A673 (cell line): ENCODE data around the gene FPR3. TPM values are rescaled to one million over a fixed set of nuclear protein-coding genes. Genes with fewer than 3 reads are reported as not detected.

Source experiments
- BruUV-seq: library from RNA; stranded (reverse); fragments of 400-500 nt; replicated peaks from 2 replicates; lab custom pipeline; 2021; lab: Mats Ljungman, UMichigan
- CTCF ChIA-PET: fragments of 300-600 bp; sonication (Branson Sonifier 250); formaldehyde crosslinking; loops from one replicate; lab custom pipeline; 2022; ENCODE audit warnings: antibody characterized with exemption; lab: Charles Lee
- POLR2A ChIA-PET: fragments of 300-600 bp; sonication (Branson Sonifier 250); formaldehyde crosslinking; loops from one replicate; lab custom pipeline; 2022; ENCODE audit warnings: antibody characterized with exemption; ENCODE audit not compliant: low non-redundant PET; lab: Charles Lee
- DNase-seq: peaks from one replicate; pipeline ENCODE4 v3.0.0-alpha.2; 2015; ENCODE audit warnings: low spot score
- H3K27ac ChIP-seq: fragments of 200-600 bp; sonication (generic); 2 replicates; pipeline ENCODE4 v1.5.1; 2016; ENCODE audit warnings: mixed run types, low read depth, mild to moderate bottlenecking, mixed read lengths, antibody characterized with exemption, low read length; ENCODE audit not compliant: poor library complexity, severe bottlenecking
- H3K27me3 ChIP-seq: fragments of 200-600 bp; sonication (generic); replicated peaks from 2 replicates; pipeline ENCODE4 v1.6.1; 2017; ENCODE audit warnings: mixed run types, low read depth, mild to moderate bottlenecking, mixed read lengths, antibody characterized with exemption, low read length; ENCODE audit not compliant: insufficient read depth, poor library complexity
- H3K36me3 ChIP-seq: fragments of 200-600 bp; sonication (generic); 2 replicates; pipeline ENCODE4 v1.6.1; 2016; ENCODE audit warnings: mixed run types, mild to moderate bottlenecking, mixed read lengths, antibody characterized with exemption, low read length; ENCODE audit not compliant: insufficient read depth, poor library complexity, severe bottlenecking
- H3K4me1 ChIP-seq: fragments of 200-600 bp; sonication (generic); 2 replicates; pipeline ENCODE4 v1.6.1; 2017; ENCODE audit warnings: mixed run types, mild to moderate bottlenecking, mixed read lengths, antibody characterized with exemption, low read length; ENCODE audit not compliant: insufficient read depth, poor library complexity, severe bottlenecking
- H3K4me3 ChIP-seq: fragments of 200-600 bp; sonication (generic); 2 replicates; pipeline ENCODE4 v1.5.1; 2016; ENCODE audit warnings: low read depth, mixed run types, mild to moderate bottlenecking, mixed read lengths, low read length; ENCODE audit not compliant: poor library complexity, severe bottlenecking
- H3K9me3 ChIP-seq: fragments of 200-600 bp; sonication (generic); 2 replicates; pipeline ENCODE4 v1.6.1; 2016; ENCODE audit warnings: mixed run types, low read depth, mild to moderate bottlenecking, mixed read lengths, antibody characterized with exemption, low read length; ENCODE audit not compliant: poor library complexity, severe bottlenecking
- CTCF ChIP-seq: fragments of 300-800, 200-600 bp; sonication (generic); conservative IDR thresholded peaks from 2 replicates; pipeline ENCODE4 v1.5.1; 2017; ENCODE audit warnings: low read depth, mild to moderate bottlenecking, antibody characterized with exemption, low read length, moderate library complexity, mixed read lengths
- EZH2 ChIP-seq: fragments of 200-600 bp; sonication (generic); IDR thresholded peaks from 2 replicates; pipeline ENCODE4 v1.6.1; 2017; ENCODE audit warnings: borderline replicate concordance, low read depth, mild to moderate bottlenecking, mixed read lengths, antibody characterized with exemption, low read length; ENCODE audit not compliant: poor library complexity, severe bottlenecking
- intact Hi-C: fragments of 100-400 bp; cut with micrococcal nuclease; formaldehyde crosslinking; loops from one replicate; pipeline ENCODE4 v1.10.0; 2022; ENCODE audit not compliant: unreplicated experiment
- total RNA-seq: library from RNA; stranded (reverse); gene quantifications from 2 replicates; pipeline ENCODE4 v1.2.3, GENCODE V29; 2021

Gene FPR3
- total RNA-seq, 1 experiment from 2014 or later: not detected

- ChIA-PET CTCF (no interaction called here), POLR2A (no interaction called here)
- intact Hi-C loops: loop anchor here (5.0 kb wide), 2 partner anchors 172 to 307 kb away; no protein-coding TSS in a partner anchor
- no peak overlapping the region for H3K4me3 ChIP-seq
- no peak for DNase-seq
- no peak overlapping the region for H3K27ac ChIP-seq
- H3K27me3 ChIP-seq: peaks cover 71% of the 10 kb centered on the region
- H3K9me3 ChIP-seq: no peaks in the 10 kb centered on the region
- H3K4me1 ChIP-seq: no peaks in the 10 kb centered on the region
- no TSS peak for BruUV-seq
- TF ChIP-seq CTCF (no peak), EZH2 (no peak)
- no peaks in the 10 kb centered on the region for H3K36me3 ChIP-seq
These were observed 15.8 kb upstream of the FPR3 start for GRCh38 chr19:51779181-51779580.

- no peak overlapping the region for H3K27ac ChIP-seq
- ChIA-PET CTCF (no interaction called here), POLR2A (no interaction called here)
- no TSS peak for BruUV-seq
- H3K4me1 ChIP-seq: no peaks in the 10 kb centered on the region
- no peak overlapping the region for H3K4me3 ChIP-seq
- H3K27me3 ChIP-seq: peaks cover 68% of the 10 kb centered on the region
- TF ChIP-seq EZH2 (no peak), CTCF (no peak)
- no peaks in the 10 kb centered on the region for H3K9me3 ChIP-seq
- H3K36me3 ChIP-seq: no peaks in the 10 kb centered on the region
- no peak for DNase-seq
- intact Hi-C loops: loop anchor here (5.0 kb wide), 2 partner anchors 172 to 307 kb away; no protein-coding TSS in a partner anchor
These were observed 15.3 kb upstream of the FPR3 start for GRCh38 chr19:51779703-51780102.

GRCh38 chr19:51780270-51780669 is 14.7 kb upstream of the FPR3 start:
- no peak for TF ChIP-seq CTCF
- no TSS peak for BruUV-seq
- POLR2A ChIA-PET: no interaction called here
- no peaks in the 10 kb centered on the region for H3K36me3 ChIP-seq
- H3K27me3 ChIP-seq: peaks cover 62% of the 10 kb centered on the region
- intact Hi-C loops: no loop called here
- no peaks in the 10 kb centered on the region for H3K9me3 ChIP-seq
- CTCF ChIA-PET: no interaction called here
- no peak for DNase-seq
- no peak overlapping the region for H3K27ac ChIP-seq
- no peaks in the 10 kb centered on the region for H3K4me1 ChIP-seq
- H3K4me3 ChIP-seq: no peak overlapping the region
